Esophagus muscularis mucosa (tissue), 3 donors: Measurements from ENCODE around the gene MREG.

Experiments
- POLR2A ChIP-seq: fragments of 450-650 bp; IDR thresholded peaks from one replicate; pipeline ENCODE4 v1.6.1; 2017; ENCODE audit warnings: antibody characterized with exemption, moderate library complexity, mild to moderate bottlenecking, low read depth
- TF ChIP-seq, protein P1 (sequence below), 3 experiments: fragments of 200-600 bp in 2 of 3; fragments of 450-650 bp in 1 of 3; sonication (generic) in 2 of 3; IDR thresholded peaks; one replicate each; pipeline ENCODE4 v1.5.1; 2017 to 2019; ENCODE audit warnings: antibody characterized with exemption in 3 of 3, mild to moderate bottlenecking in 2 of 3, moderate library complexity in 1 of 3

DNA sequence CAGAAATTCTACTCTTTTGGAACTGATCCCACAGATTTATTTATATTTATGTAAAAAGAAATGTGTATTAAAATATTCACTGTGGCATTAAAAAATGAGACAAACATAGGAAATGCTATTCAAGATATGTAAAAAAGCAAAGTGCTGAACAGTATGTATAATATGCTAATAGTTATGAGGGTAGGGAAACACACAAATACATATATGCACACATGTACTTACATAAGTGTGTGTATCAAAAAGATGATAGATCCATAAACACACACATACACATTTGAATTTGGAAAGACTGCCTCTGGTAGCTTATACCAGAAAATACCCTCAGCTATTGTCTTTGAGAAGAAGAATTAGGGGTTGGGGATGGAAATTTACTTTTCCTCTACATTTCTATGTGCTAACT, 103.2 kb downstream of the MREG start:
- TF ChIP-seq, protein P1, sequence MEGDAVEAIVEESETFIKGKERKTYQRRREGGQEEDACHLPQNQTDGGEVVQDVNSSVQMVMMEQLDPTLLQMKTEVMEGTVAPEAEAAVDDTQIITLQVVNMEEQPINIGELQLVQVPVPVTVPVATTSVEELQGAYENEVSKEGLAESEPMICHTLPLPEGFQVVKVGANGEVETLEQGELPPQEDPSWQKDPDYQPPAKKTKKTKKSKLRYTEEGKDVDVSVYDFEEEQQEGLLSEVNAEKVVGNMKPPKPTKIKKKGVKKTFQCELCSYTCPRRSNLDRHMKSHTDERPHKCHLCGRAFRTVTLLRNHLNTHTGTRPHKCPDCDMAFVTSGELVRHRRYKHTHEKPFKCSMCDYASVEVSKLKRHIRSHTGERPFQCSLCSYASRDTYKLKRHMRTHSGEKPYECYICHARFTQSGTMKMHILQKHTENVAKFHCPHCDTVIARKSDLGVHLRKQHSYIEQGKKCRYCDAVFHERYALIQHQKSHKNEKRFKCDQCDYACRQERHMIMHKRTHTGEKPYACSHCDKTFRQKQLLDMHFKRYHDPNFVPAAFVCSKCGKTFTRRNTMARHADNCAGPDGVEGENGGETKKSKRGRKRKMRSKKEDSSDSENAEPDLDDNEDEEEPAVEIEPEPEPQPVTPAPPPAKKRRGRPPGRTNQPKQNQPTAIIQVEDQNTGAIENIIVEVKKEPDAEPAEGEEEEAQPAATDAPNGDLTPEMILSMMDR (IDR thresholded peaks at IDR 0.05), result no peak
- TF ChIP-seq POLR2A, result no peak
